Right lobe of liver (tissue), 4 donors: ENCODE results near the gene HDDC2.

ENCODE experiments used
- POLR2A ChIP-seq: fragments of 450-650 bp; IDR thresholded peaks from one replicate; pipeline ENCODE4 v1.6.1; 2017; ENCODE audit warnings: antibody characterized with exemption, mild to moderate bottlenecking
- TF ChIP-seq, protein P1 (sequence below), 4 donors: fragments of 200-600 bp in 3 of 4; fragments of 450-650 bp in 1 of 4; IDR thresholded peaks; one replicate each; pipeline versions ENCODE4 v1.5.1 to v1.8.0; 2016 to 2022; ENCODE audit warnings: antibody characterized with exemption in 4 of 4, mild to moderate bottlenecking in 2 of 4
- donor health status: DM: no; HTN: no; CAD: no.
- donor health status: DM: no; HTN: no; CAD: no.
- donor health status: DM: no; HTN: yes; CAD: no.

DNA sequence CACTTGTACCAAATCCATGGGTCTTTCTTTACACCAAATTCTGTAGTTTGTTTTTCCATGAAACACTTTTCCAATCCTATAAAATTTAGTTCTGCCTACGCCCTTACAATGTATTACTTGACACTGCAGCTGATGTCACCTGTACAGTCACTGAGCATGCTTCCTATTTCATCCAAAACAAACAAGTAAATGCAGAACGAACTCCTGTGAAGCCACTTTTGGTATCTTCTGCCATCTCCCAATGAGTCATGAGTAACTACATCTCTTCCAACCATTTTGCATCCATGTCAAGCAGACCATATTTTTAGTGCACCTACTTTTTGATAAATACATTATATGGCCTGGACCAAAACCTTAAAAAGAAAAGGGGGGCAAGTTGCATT lies 42.4 kb downstream of the HDDC2 start:
- TF ChIP-seq, protein P1, sequence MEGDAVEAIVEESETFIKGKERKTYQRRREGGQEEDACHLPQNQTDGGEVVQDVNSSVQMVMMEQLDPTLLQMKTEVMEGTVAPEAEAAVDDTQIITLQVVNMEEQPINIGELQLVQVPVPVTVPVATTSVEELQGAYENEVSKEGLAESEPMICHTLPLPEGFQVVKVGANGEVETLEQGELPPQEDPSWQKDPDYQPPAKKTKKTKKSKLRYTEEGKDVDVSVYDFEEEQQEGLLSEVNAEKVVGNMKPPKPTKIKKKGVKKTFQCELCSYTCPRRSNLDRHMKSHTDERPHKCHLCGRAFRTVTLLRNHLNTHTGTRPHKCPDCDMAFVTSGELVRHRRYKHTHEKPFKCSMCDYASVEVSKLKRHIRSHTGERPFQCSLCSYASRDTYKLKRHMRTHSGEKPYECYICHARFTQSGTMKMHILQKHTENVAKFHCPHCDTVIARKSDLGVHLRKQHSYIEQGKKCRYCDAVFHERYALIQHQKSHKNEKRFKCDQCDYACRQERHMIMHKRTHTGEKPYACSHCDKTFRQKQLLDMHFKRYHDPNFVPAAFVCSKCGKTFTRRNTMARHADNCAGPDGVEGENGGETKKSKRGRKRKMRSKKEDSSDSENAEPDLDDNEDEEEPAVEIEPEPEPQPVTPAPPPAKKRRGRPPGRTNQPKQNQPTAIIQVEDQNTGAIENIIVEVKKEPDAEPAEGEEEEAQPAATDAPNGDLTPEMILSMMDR (IDR thresholded peaks at IDR 0.05) = no peak
- TF ChIP-seq POLR2A = no peak
